Choroid plexus epithelial cell (primary cell): Measurements from ENCODE around the gene FRK.
A peak's percentile ranks its signal among the peaks of the same experiment; 100 is the strongest.

ENCODE experiments used
- DNase-seq: peaks from one replicate; pipeline ENCODE4 v3.0.0-alpha.2; 2010; ENCODE audit warnings: low read depth
- H3K4me3 ChIP-seq: 2 replicates; pipeline ENCODE4 v1.5.1; 2011; ENCODE audit warnings: low read depth, mild to moderate bottlenecking, control low read depth, low read length, moderate library complexity
- CTCF ChIP-seq: conservative IDR thresholded peaks from 2 replicates; pipeline ENCODE4 v1.5.1; 2011; ENCODE audit warnings: low read depth, mild to moderate bottlenecking, control low read depth, inconsistent platforms, low read length, moderate library complexity

The FRK gene

GRCh38 chr6:116060572-116061283 lies at the start of gene FRK:
Gene FRK (minus strand): TSS chr6:116060891. CDS start chr6:116060311, 580 bp downstream.
- TF ChIP-seq CTCF, result peak; percentile 39
- DNase-seq, result peak; percentile 60
- H3K4me3 ChIP-seq, result peak within 1 kb of the TSS; percentile 35

GRCh38 chr6:116108836-116109235 lies 48.1 kb upstream of the FRK start:
- no peak for TF ChIP-seq CTCF
- no peak for DNase-seq
- H3K4me3 ChIP-seq, result no peak overlapping the region

GRCh38 chr6:116106146-116106545 lies 45.5 kb upstream of the FRK start:
- no peak for TF ChIP-seq CTCF
- no peak overlapping the region for H3K4me3 ChIP-seq
- DNase-seq, result peak; percentile 71

GRCh38 chr6:116105247-116105646 lies 44.6 kb upstream of the FRK start:
- no peak for TF ChIP-seq CTCF
- H3K4me3 ChIP-seq, result no peak overlapping the region
- DNase-seq, result no peak

GRCh38 chr6:116104636-116105035 lies 43.9 kb upstream of the FRK start:
- no peak for DNase-seq
- H3K4me3 ChIP-seq, result no peak overlapping the region
- no peak for TF ChIP-seq CTCF

GRCh38 chr6:116102873-116103272 lies 42.2 kb upstream of the FRK start:
- TF ChIP-seq CTCF, result no peak
- no peak overlapping the region for H3K4me3 ChIP-seq
- no peak for DNase-seq

GRCh38 chr6:116101790-116102189 lies 41.1 kb upstream of the FRK start:
- no peak for DNase-seq
- TF ChIP-seq CTCF, result no peak
- peak overlapping the region; percentile 85 for H3K4me3 ChIP-seq
